K562 (cell line): Measurements from ENCODE around the gene FZD4. TPM values are rescaled to one million over a fixed set of nuclear protein-coding genes. Genes with fewer than 3 reads are reported as not detected.

Experiments
- ATAC-seq: fragments of 200-7000 bp; cut with Tn5 transposase; 3 replicates; pipeline ENCODE4 v1.9.1; 2020; ENCODE audit warnings: moderate library complexity
- BruUV-seq: library from RNA; stranded (reverse); fragments of 400-500 nt; replicated peaks from 2 replicates; lab custom pipeline; 2021; lab: Mats Ljungman, UMichigan
- CTCF ChIA-PET: fragments of 300-600 bp; formaldehyde crosslinking; extraction: SDS; loops from one replicate; lab custom pipeline; 2021; ENCODE audit warnings: low intra/inter-chr PET ratio; lab: Yijun Ruan, JAX
- POLR2A ChIA-PET: fragments of 300-600, 350-650 bp; sonication (Branson Sonifier 250); formaldehyde crosslinking; extraction: SDS; loops from one replicate; lab custom pipeline; 2021; ENCODE audit warnings: antibody characterized with exemption, inconsistent platforms; lab: Yijun Ruan, JAX
- DNase-seq, 4 experiments: peaks; one replicate each; pipeline versions ENCODE4 v3.0.0 to v3.0.0-alpha.2; 2011 to 2018; ENCODE audit warnings: low spot score in 3 of 4, mixed read lengths in 3 of 4; ENCODE audit errors: extremely low read depth in 1 of 4
- FAIRE-seq: peaks from 2 replicates; lab custom pipeline; 2011; peaks lifted over from hg19 to GRCh38; lab: Jason Lieb, UNC
- H2AFZ ChIP-seq: 2 replicates; pipeline ENCODE4 v1.6.0; 2011; ENCODE audit warnings: low read depth, low read length, control low read depth, inconsistent platforms
- H3K27ac ChIP-seq: fragments of 200-600 bp; 3 replicates; pipeline ENCODE4 v1.8.0; 2011; ENCODE audit warnings: low read depth, mild to moderate bottlenecking, control low read depth, inconsistent platforms, low read length, moderate library complexity, mixed read lengths; ENCODE audit errors: extremely low read depth
- H3K27me3 ChIP-seq, 2 experiments: fragments of 300-600 bp in 1 of 2; 2 replicates in 1 of 2; 3 replicates in 1 of 2; pipeline versions ENCODE4 v1.6.0 to v1.8.0; 2011; ENCODE audit warnings: inconsistent platforms in 2 of 2, low read length in 2 of 2, mild to moderate bottlenecking in 1 of 2, mixed read lengths in 1 of 2, moderate library complexity in 1 of 2; ENCODE audit not compliant: control insufficient read depth in 2 of 2, insufficient read depth in 2 of 2
- H3K36me3 ChIP-seq: fragments of 300-600 bp; 3 replicates; pipeline ENCODE4 v1.8.0; 2011; ENCODE audit warnings: mild to moderate bottlenecking, low read length, inconsistent platforms; ENCODE audit not compliant: control insufficient read depth, insufficient read depth
- H3K4me1 ChIP-seq, 2 experiments: fragments of 200-600 bp in 1 of 2; replicated peaks in 1 of 2; 2 replicates in 1 of 2; 3 replicates in 1 of 2; pipeline versions ENCODE4 v1.5.1 to v1.8.0; 2011; ENCODE audit warnings: inconsistent platforms in 2 of 2, low read length in 2 of 2, mild to moderate bottlenecking in 1 of 2, mixed read lengths in 1 of 2, moderate library complexity in 1 of 2; ENCODE audit not compliant: control insufficient read depth in 2 of 2, insufficient read depth in 2 of 2
- H3K4me2 ChIP-seq: 2 replicates; pipeline ENCODE4 v1.6.1; 2011; ENCODE audit warnings: low read length, control low read depth, inconsistent platforms, mixed read lengths; ENCODE audit not compliant: insufficient read depth
- H3K4me3 ChIP-seq: fragments of 200-600 bp; sonication (generic), shearing (Covaris generic); 2 replicates; pipeline ENCODE4 v1.5.1; 2016; ENCODE audit warnings: control low read depth, inconsistent platforms
- H3K79me2 ChIP-seq: fragments of 200-600 bp; 3 replicates; pipeline ENCODE4 v1.8.0; 2011; ENCODE audit warnings: low read length, inconsistent platforms; ENCODE audit not compliant: control insufficient read depth, insufficient read depth
- H3K9ac ChIP-seq, 2 experiments: 2 replicates each; pipeline versions ENCODE4 v1.6.0 to v1.6.1; 2011; ENCODE audit warnings: low read depth in 2 of 2, low read length in 2 of 2, control low read depth in 1 of 2, inconsistent platforms in 1 of 2, mild to moderate bottlenecking in 1 of 2, mixed read lengths in 1 of 2; ENCODE audit not compliant: insufficient read depth in 1 of 2
- H3K9me1 ChIP-seq: one replicate; pipeline ENCODE4 v1.6.0; 2011; ENCODE audit warnings: inconsistent platforms, mild to moderate bottlenecking, low read length, moderate library complexity; ENCODE audit not compliant: control insufficient read depth, insufficient read depth
- H3K9me3 ChIP-seq: replicated peaks from 2 replicates; pipeline ENCODE4 v1.5.1; 2011; ENCODE audit warnings: low read depth, low read length, inconsistent platforms; ENCODE audit not compliant: control insufficient read depth, insufficient read depth
- H4K20me1 ChIP-seq: replicated peaks from 2 replicates; pipeline ENCODE4 v1.6.1; 2011; ENCODE audit warnings: low read length, inconsistent platforms, mixed read lengths; ENCODE audit not compliant: control insufficient read depth, insufficient read depth
- FOSL1 ChIP-seq: fragments of 200-800 bp; sonication (Bioruptor generic); conservative IDR thresholded peaks from 2 replicates; pipeline ENCODE4 v1.6.1; 2016; ENCODE audit warnings: missing genetic modification characterization, missing compliant biosample characterization
- FOXA3 ChIP-seq, 2 experiments: fragments of 450-650 bp in 1 of 2; sonication (generic) in 1 of 2; formaldehyde crosslinking; IDR thresholded peaks in 1 of 2; conservative IDR thresholded peaks in 1 of 2; 2 replicates each; pipeline versions ENCODE4 v1.4.0 to v1.8.0; 2020 to 2022; ENCODE audit warnings: mild to moderate bottlenecking in 2 of 2, missing genetic modification reagents in 1 of 2
- HIVEP1 ChIP-seq: fragments of 250-450 bp; sonication (Bioruptor Pico); IDR thresholded peaks from 2 replicates; pipeline ENCODE4 v1.4.0; 2020; ENCODE audit warnings: mild to moderate bottlenecking
- MAFG ChIP-seq: fragments of 450-650 bp; conservative IDR thresholded peaks from 2 replicates; pipeline ENCODE4 v1.6.1; 2016; ENCODE audit warnings: missing genetic modification characterization, missing compliant biosample characterization
- NFE2L1 ChIP-seq: fragments of 450-650 bp; IDR thresholded peaks from 2 replicates; pipeline ENCODE4 v1.6.1; 2016; ENCODE audit warnings: missing genetic modification characterization, low read depth, mild to moderate bottlenecking, missing compliant biosample characterization, moderate library complexity, borderline replicate concordance
- NUFIP1 ChIP-seq: fragments of 450-650 bp; IDR thresholded peaks from 2 replicates; pipeline ENCODE4 v1.6.1; 2018; ENCODE audit not compliant: partially characterized antibody
- WGBS: fragments of 100-300 bp; shearing (Covaris generic); methylation state at CpG from one replicate; pipeline ENCODE4 v1.1.6; 2016; ENCODE audit warnings: low coverage, mixed read lengths; ENCODE audit not compliant: insufficient coverage; ENCODE audit errors: missing lambda C conversion rate; 5-methylcytosine and 5-hydroxymethylcytosine counted together
- in situ Hi-C: fragments of 300-500 bp; cut with MboI; formaldehyde crosslinking; loops from 4 replicates; pipeline ENCODE4 v1.15.0; 2018; ENCODE audit warnings: inconsistent platforms, mixed read lengths
- intact Hi-C: fragments of 100-400 bp; cut with micrococcal nuclease; formaldehyde crosslinking; loops from 2 replicates; pipeline ENCODE4 v1.14.2; 2022
- polyA plus RNA-seq, 8 experiments: library from polyadenylated mRNA; depleted of rRNA in 4 of 8; stranded (reverse) in 5 of 8; unstranded in 3 of 8; fragments of >200 nt; fragmentation: Nextera tagmentation in 2 of 8; fragmentation: Illumina TruSeq in 1 of 8; extraction: Ambion mirVana in 2 of 8; extraction: Trizol in 1 of 8; gene quantifications; 2 replicates each; pipeline versions ENCODE4 v1.2.1 to v1.2.3, GENCODE V29; 2011 to 2014; ENCODE audit warnings: inconsistent platforms in 1 of 8, missing spikeins in 1 of 8
- total RNA-seq, 7 experiments: library from RNA; depleted of rRNA in 6 of 7; stranded (reverse); fragments of >200 nt in 6 of 7; fragmentation: Illumina TruSeq in 2 of 7; extraction: Trizol in 2 of 7; gene quantifications; 2 replicates each; pipeline versions ENCODE4 v1.2.1 to v1.2.3, GENCODE V29; 2011 to 2021; ENCODE audit warnings: low replicate concordance in 1 of 7
- TF ChIP-seq, protein P1 (sequence below): fragments of 250-450 bp; sonication (Bioruptor Pico); IDR thresholded peaks from 2 replicates; pipeline ENCODE4 v1.6.1; 2021; ENCODE audit warnings: mild to moderate bottlenecking
- TF ChIP-seq, protein P2 (sequence below): fragments of 450-650 bp; IDR thresholded peaks from 2 replicates; pipeline ENCODE4 v1.6.1; 2016
- TF ChIP-seq, protein P3 (sequence below): sonication (generic); formaldehyde crosslinking; IDR thresholded peaks from 2 replicates; pipeline ENCODE4 v1.9.0; 2022; ENCODE audit warnings: mild to moderate bottlenecking, missing genetic modification reagents

FZD4 gene
- total and polyA plus RNA-seq, 9 of the 15 experiments (the other 6 are each of a cell fraction or from before 2014, with no cell fraction given) = 1.2 to 7.9 (median 5.8) TPM

DNA sequence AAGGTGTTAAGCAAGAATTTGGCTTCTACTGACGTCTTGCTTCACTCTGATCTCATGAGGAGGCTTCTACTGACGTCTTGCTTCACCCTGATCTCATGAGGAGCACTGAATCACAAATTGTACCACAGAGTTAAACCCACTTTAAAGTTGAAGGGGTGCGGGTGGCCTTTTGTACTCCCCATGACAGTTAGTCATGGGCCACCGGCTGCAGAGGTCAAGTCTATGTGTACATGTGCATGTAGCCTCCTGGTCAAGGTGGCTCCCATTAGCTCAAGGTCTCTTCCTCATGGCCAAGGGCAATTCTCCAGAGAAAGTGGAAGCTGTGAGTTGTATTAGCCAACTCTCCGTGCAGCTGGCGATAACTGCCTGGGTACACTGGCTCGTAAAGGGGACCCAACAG is 23.1 kb upstream of the FZD4 start:
- TF ChIP-seq, protein P1, sequence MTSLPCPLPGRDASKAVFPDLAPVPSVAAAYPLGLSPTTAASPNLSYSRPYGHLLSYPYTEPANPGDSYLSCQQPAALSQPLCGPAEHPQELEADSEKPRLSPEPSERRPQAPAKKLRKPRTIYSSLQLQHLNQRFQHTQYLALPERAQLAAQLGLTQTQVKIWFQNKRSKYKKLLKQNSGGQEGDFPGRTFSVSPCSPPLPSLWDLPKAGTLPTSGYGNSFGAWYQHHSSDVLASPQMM (CRISPR knock-in tag) = no peak
- TF ChIP-seq FOSL1 (no peak), NFE2L1 (tag) (no peak), FOXA3 (CRISPR knock-in tag; conservative IDR thresholded peaks at IDR 0.05 in 1 of 2, IDR thresholded peaks at IDR 0.05 in 1 of 2) (no peak), HIVEP1 (CRISPR knock-in tag) (no peak), NUFIP1 (no peak), MAFG (tag) (no peak)
- TF ChIP-seq, protein P2, sequence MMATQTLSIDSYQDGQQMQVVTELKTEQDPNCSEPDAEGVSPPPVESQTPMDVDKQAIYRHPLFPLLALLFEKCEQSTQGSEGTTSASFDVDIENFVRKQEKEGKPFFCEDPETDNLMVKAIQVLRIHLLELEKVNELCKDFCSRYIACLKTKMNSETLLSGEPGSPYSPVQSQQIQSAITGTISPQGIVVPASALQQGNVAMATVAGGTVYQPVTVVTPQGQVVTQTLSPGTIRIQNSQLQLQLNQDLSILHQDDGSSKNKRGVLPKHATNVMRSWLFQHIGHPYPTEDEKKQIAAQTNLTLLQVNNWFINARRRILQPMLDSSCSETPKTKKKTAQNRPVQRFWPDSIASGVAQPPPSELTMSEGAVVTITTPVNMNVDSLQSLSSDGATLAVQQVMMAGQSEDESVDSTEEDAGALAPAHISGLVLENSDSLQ = no peak
- TF ChIP-seq, protein P3, sequence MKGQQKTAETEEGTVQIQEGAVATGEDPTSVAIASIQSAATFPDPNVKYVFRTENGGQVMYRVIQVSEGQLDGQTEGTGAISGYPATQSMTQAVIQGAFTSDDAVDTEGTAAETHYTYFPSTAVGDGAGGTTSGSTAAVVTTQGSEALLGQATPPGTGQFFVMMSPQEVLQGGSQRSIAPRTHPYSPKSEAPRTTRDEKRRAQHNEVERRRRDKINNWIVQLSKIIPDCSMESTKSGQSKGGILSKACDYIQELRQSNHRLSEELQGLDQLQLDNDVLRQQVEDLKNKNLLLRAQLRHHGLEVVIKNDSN = no peak
- H3K9ac ChIP-seq = no peak overlapping the region
- FAIRE-seq (no peak), DNase-seq (no peak), ATAC-seq (no peak)
- H3K9me1 ChIP-seq = no peaks in the 10 kb centered on the region
- H3K4me3 ChIP-seq = no peak overlapping the region
- CTCF ChIA-PET = interaction anchor here (1.6 kb wide), 1 partner anchor 39 kb away, joined by 3 read pairs; no protein-coding TSS in a partner anchor
- H3K4me2 ChIP-seq = no peak overlapping the region
- POLR2A ChIA-PET = no interaction called here
- 44% methylated on average over 7 of the region's 7 CpGs for WGBS
- no peaks in the 10 kb centered on the region for H3K27me3 ChIP-seq
- in situ Hi-C loops = no loop called here
- no peak overlapping the region for H3K27ac ChIP-seq
- H3K9me3 ChIP-seq = peaks cover 6% of the 10 kb centered on the region; the same call in 1 of the 2 replicates
- no peak overlapping the region for H2AFZ ChIP-seq
- H3K4me1 ChIP-seq = no peaks in the 10 kb centered on the region; a peak in 1 of 5 replicates
- no peaks in the 10 kb centered on the region for H4K20me1 ChIP-seq
- no peaks in the 10 kb centered on the region for H3K36me3 ChIP-seq
- no peaks in the 10 kb centered on the region for H3K79me2 ChIP-seq
- BruUV-seq = no TSS peak
- intact Hi-C loops = loop anchor here (2.0 kb wide), 1 partner anchor 313 kb away; no protein-coding TSS in a partner anchor
